Erythroblast (primary cell): Measurements from ENCODE around the gene PMM1.

Experiments used
- GATA1 ChIP-seq: IDR thresholded peaks from 2 replicates; pipeline ENCODE4 v1.6.1; 2011; ENCODE audit warnings: low read depth, mild to moderate bottlenecking, control low read depth, low read length, moderate library complexity
- POLR2A ChIP-seq: IDR thresholded peaks from 2 replicates; pipeline ENCODE4 v1.6.1; 2011; ENCODE audit warnings: mild to moderate bottlenecking, low read length

- TF ChIP-seq POLR2A: no peak
- no peak for TF ChIP-seq GATA1
These were observed 11.3 kb upstream of the PMM1 start for GRCh38 chr22:41600976-41601375.
